ENCODE measurements around the gene PRR23A.

GRCh38 chr3:139020868-139021234 lies 14.8 kb upstream of the PRR23A start, which contains the start of gene PRR23B:
- no peak for TF ChIP-seq SUZ12 (IDR thresholded peaks at IDR 0.05; ENCODE audit: extremely low read depth, insufficient read depth, insufficient read length)
- no peak for TF ChIP-seq ZNF274 (IDR thresholded peaks at IDR 0.05; ENCODE audit: low read depth, low read length)

Measured in NT2/D1 (cell line).